Tibial artery (tissue), 4 donors: ENCODE results near the gene CTPS1.

Experiments
- DNase-seq, 2 donors: peaks; one replicate each; pipeline ENCODE4 v3.0.0-alpha.2; 2019
- H3K27ac ChIP-seq, 2 donors: fragments of 200-600 bp; sonication (generic) in 1 of 2; 1 replicate in 1 of 2; 2 replicates in 1 of 2; pipeline ENCODE4 v1.5.1; 2018 to 2019; ENCODE audit warnings: mild to moderate bottlenecking in 1 of 2
- H3K27me3 ChIP-seq, 2 donors: fragments of 200-600 bp; sonication (generic) in 1 of 2; one replicate each; pipeline versions ENCODE4 v1.5.1 to v1.6.0; 2016 to 2019
- H3K36me3 ChIP-seq, 3 donors: fragments of 200-600 bp; sonication (generic) in 2 of 3; one replicate each; pipeline ENCODE4 v1.5.1; 2016 to 2019; ENCODE audit warnings: mild to moderate bottlenecking in 2 of 3
- H3K4me1 ChIP-seq, 4 donors: fragments of 200-600 bp; sonication (generic) in 2 of 4; 1 replicate in 3 of 4; 2 replicates in 1 of 4; pipeline ENCODE4 v1.5.1; 2016 to 2019
- H3K4me3 ChIP-seq, 2 donors: fragments of 200-600 bp; sonication (generic) in 1 of 2; 1 replicate in 1 of 2; 2 replicates in 1 of 2; pipeline ENCODE4 v1.5.1; 2018 to 2019; ENCODE audit warnings: mild to moderate bottlenecking in 2 of 2
- H3K9me3 ChIP-seq, 3 donors: fragments of 200-600 bp; sonication (generic) in 1 of 3; one replicate each; pipeline ENCODE4 v1.5.1; 2016 to 2019
- intact Hi-C: fragments of 100-400 bp; cut with DNase I; formaldehyde crosslinking; loops from one replicate; pipeline ENCODE4 v1.15.0; 2023; ENCODE audit warnings: low total_unique reads
- TF ChIP-seq, protein P1 (sequence below), 2 experiments: fragments of 200-600 bp in 1 of 2; fragments of 450-650 bp in 1 of 2; IDR thresholded peaks; one replicate each; pipeline ENCODE4 v1.5.1; 2017 to 2019; ENCODE audit warnings: antibody characterized with exemption in 2 of 2, mild to moderate bottlenecking in 1 of 2, moderate library complexity in 1 of 2

The CTPS1 gene

DNA sequence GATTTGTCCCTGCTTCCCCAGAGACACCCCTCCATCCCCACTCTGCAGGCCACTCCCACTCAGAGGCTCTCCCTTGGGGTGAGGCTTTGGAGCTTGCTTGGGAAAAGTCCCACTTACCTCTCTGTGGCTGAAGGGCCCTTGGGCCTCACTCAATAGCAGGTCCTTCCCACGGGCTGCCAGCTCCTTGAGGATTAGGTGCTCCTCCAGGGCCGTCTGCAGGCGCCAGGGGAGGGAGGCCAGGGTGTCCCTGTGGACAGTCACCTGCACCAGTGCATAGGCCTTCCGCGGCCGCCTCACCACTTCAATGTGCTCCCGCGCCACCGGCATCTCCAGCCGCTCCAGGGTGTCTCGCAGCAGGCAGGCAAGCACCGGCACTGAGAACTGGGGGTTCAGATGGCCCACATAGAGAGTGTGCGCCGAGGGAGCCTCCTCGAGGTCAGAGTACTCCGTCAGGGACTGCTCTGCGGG is 40.6 kb downstream of the CTPS1 start:
- intact Hi-C loops: no loop called here
- Histone ChIP-seq H3K4me1 (peaks cover 0 to 7% (median 3%) of the 10 kb centered on the region in 4 donors), H3K36me3 (peaks cover 0 to 59% (median 21%) of the 10 kb centered on the region in 3 donors), H3K27ac (no peak overlapping the region), H3K9me3 (no peaks in the 10 kb centered on the region), H3K4me3 (no peak overlapping the region), H3K27me3 (no peaks in the 10 kb centered on the region)
- TF ChIP-seq, protein P1, sequence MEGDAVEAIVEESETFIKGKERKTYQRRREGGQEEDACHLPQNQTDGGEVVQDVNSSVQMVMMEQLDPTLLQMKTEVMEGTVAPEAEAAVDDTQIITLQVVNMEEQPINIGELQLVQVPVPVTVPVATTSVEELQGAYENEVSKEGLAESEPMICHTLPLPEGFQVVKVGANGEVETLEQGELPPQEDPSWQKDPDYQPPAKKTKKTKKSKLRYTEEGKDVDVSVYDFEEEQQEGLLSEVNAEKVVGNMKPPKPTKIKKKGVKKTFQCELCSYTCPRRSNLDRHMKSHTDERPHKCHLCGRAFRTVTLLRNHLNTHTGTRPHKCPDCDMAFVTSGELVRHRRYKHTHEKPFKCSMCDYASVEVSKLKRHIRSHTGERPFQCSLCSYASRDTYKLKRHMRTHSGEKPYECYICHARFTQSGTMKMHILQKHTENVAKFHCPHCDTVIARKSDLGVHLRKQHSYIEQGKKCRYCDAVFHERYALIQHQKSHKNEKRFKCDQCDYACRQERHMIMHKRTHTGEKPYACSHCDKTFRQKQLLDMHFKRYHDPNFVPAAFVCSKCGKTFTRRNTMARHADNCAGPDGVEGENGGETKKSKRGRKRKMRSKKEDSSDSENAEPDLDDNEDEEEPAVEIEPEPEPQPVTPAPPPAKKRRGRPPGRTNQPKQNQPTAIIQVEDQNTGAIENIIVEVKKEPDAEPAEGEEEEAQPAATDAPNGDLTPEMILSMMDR (IDR thresholded peaks at IDR 0.05): no peak
- peak in 1 of 2 donors; percentile 66 for DNase-seq

DNA sequence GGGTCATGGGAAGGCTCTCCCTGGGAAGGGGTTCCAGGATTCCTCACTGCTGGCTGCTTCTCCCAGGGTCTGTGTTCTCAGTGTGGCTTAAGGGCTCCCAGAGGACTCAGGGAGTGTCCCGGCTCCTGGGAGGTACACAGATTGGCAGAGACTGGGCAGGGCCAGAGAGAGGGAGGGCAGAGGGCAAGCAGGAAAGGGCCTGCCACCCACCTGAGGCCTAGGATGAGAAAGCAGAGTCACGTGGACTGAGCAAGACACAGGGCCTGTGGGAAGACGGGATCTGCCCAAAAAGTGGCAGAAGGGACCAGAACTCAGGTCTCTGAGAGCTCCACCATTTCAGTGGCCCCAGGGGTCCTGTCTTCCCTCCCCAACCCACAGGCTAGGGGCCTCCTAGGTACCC is 41.2 kb downstream of the CTPS1 start:
- H3K36me3 ChIP-seq: peaks cover 0 to 59% (median 25%) of the 10 kb centered on the region in 3 donors
- H3K27ac ChIP-seq: peak overlapping the region in 1 of 2 donors; percentile 18

DNA sequence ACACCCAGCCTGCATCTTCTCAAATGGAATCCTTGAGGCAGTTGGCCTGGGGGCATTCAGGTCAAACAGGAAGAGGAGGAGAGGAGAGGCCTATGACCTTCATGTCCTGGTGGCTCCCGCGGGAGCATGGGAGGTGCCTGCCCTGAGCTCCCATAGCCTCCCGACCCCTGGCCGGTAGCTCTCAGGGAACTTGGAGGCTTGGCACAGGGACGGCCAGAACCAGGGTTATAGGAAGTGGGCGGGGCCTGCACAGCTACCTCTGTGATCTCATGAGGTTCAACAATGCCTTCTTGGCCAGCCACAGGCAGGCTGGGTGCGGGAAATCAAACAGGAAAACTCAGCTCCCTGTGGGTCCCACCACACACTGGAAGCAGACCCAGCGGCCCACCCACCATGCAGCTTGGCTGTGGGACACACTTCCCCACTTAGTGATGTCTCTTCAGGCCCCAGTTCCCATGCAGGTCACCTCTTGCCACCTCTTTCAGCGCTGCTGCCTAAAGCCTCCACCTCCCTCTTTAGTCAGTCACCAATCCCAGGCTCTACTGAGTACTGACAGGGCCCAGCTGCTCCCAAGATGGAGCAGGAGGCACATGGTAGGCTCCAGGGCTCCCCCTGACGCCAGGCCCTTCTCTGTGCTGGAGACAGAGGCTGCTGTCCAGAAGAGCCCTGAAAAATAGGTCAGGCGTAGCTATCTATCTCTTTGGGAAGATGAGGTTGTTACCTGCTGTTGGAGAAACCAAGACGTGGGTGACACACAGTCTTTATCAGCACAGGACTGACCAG is 42.2 kb downstream of the CTPS1 start, which contains the start of gene SLFNL1:
Gene SLFNL1, minus strand, starts transcription at position 200 of the 783 bp plus-strand sequence. CDS start 1,065 bp downstream, outside the sequence.
- H3K4me3 ChIP-seq: no peak within 1 kb of the TSS
- H3K9me3 ChIP-seq: no peaks in the 10 kb centered on the region
- peak within 1 kb of the TSS in 1 of 2 donors; percentile 18 for H3K27ac ChIP-seq
- TF ChIP-seq, protein P1 (IDR thresholded peaks at IDR 0.05): no peak
- intact Hi-C loops: no loop called here
- H3K36me3 ChIP-seq: peaks cover 0 to 59% (median 27%) of the 10 kb centered on the region in 3 donors
- H3K27me3 ChIP-seq: no peaks in the 10 kb centered on the region
- H3K4me1 ChIP-seq: peaks cover 0 to 7% (median 0%) of the 10 kb centered on the region in 4 donors
- peak in 1 of 2 donors; percentile 62 for DNase-seq

More for the DNA sequence above, 41.2 kb downstream of the CTPS1 start:
- TF ChIP-seq, protein P1 (IDR thresholded peaks at IDR 0.05): no peak
- Histone ChIP-seq H3K9me3 (no peaks in the 10 kb centered on the region), H3K27me3 (no peaks in the 10 kb centered on the region), H3K4me1 (peaks cover 0 to 7% (median under 1%) of the 10 kb centered on the region in 4 donors), H3K4me3 (no peak overlapping the region)
- intact Hi-C loops: no loop called here
- peak in 1 of 2 donors; percentile 61 for DNase-seq

DNA sequence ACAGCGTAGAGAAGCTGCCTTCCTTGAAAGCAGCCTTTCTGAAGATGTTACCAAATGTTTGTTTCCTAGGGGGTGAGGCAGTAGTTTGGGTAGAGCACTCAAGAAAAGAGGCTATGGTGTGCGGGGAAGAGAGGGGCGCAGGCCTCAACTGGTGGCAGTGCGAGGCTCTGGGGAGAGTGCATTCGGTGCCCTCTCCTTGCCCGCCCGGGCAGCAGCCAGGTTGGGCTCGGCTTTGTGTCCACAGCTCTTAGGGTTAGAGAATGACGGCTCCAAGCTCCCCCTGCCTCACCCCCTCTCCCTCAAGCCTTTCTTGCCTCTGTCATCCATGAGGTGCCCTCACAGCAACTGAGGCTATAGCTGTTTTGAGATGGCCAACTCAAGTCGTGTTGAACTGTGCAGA is 42.9 kb downstream of the CTPS1 start:
- no peaks in the 10 kb centered on the region for H3K9me3 ChIP-seq
- H3K27ac ChIP-seq: no peak overlapping the region
- H3K4me1 ChIP-seq: peaks cover 0 to 7% (median 0%) of the 10 kb centered on the region in 4 donors
- intact Hi-C loops: no loop called here
- H3K4me3 ChIP-seq: no peak overlapping the region
- no peaks in the 10 kb centered on the region for H3K27me3 ChIP-seq
- TF ChIP-seq, protein P1 (IDR thresholded peaks at IDR 0.05): no peak
- peaks cover 1 to 59% (median 27%) of the 10 kb centered on the region in 3 donors for H3K36me3 ChIP-seq
- peak in 1 of 2 donors; percentile 41 for DNase-seq

DNA sequence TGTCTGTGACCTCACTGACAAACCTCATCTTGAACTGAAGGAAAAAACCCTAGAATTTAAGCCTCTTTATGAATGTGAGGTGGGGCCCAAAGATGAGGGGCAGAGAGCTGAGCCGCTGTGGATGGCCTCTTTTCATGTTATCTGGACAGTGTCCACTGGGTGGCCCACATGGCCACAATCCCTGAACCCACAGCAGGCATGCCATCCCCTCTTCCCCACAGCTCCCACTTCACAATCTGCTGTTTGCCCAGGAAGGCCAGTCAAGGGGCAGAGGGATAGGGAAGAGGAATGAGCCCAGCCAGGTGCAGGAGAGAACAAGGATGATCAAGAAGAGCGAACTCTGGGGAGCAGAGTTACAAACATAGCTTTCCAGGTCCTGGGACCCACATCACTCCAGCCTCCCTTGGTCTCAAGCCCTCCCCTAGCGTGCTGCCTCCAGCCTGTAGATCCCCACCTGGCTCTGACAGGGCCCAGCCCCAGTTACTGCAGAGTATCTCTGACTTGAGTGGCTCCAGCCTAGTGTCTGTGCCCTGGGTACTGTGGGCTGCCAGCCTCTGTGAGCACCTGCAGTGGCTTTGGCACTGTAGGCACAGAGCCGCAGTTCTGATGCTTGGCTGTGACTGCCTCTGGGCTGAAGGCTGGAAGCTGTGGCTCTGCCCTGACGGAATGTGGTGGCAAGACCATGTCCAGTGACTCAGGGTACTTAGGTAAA is 43.9 kb downstream of the CTPS1 start:
- no peaks in the 10 kb centered on the region for H3K9me3 ChIP-seq
- no peak overlapping the region for H3K4me3 ChIP-seq
- H3K4me1 ChIP-seq: peaks cover 0 to 7% (median 0%) of the 10 kb centered on the region in 4 donors
- H3K27ac ChIP-seq: no peak overlapping the region
- intact Hi-C loops: no loop called here
- peak in 1 of 2 donors; percentile 57 for DNase-seq
- H3K36me3 ChIP-seq: peaks cover 12 to 59% (median 27%) of the 10 kb centered on the region in 3 donors
- TF ChIP-seq, protein P1 (IDR thresholded peaks at IDR 0.05): peak; percentile 28 to 31
- H3K27me3 ChIP-seq: no peaks in the 10 kb centered on the region
